Fibroblast of gingiva (primary cell): ENCODE measurements around the gene NTMT1.

Experiments
- DNase-seq: peaks from one replicate; pipeline ENCODE4 v3.0.0-alpha.2; 2011; ENCODE audit warnings: low read depth

NTMT1 gene

GRCh38 chr9:129637102-129637501 lies 11.1 kb downstream of the NTMT1 start:
- DNase-seq: no peak

GRCh38 chr9:129637673-129638439 lies 11.9 kb downstream of the NTMT1 start:
- no peak for DNase-seq

- DNase-seq: no peak
These were observed 13.2 kb downstream of the NTMT1 start for GRCh38 chr9:129639034-129639630.

GRCh38 chr9:129639756-129640085 lies 13.8 kb downstream of the NTMT1 start:
- no peak for DNase-seq

GRCh38 chr9:129640086-129640870 lies 14.3 kb downstream of the NTMT1 start:
- DNase-seq: peak; percentile 63

GRCh38 chr9:129640871-129641749 lies 15.1 kb downstream of the NTMT1 start:
- DNase-seq: no peak

- DNase-seq: peak; percentile 99
These were observed 16.0 kb downstream of the NTMT1 start, which contains the start of gene ASB6 for GRCh38 chr9:129641750-129642585. Gene ASB6 (minus strand): TSS chr9:129642151. CDS start chr9:129641999, 152 bp downstream.

DNA sequence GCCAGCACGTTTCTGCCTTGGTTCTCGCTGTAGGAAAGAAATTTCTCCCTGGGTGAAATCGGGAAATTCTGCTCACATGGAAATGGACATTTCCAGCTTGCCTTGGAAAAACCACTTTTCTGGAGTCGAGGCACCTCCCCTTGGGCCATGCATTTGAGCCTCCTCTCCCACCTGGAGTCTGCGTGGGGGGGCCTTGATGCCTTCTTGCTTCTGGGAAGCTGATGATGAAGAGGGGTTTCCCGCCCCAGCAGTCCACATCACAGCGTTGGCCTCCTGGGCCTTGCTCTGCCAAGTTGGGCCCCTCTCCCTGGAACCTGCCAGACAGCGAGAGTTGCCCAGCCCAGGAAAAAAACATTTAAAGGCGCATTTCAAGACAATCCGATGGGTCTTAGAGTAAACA lies 17.7 kb downstream of the NTMT1 start:
- DNase-seq: no peak

DNA sequence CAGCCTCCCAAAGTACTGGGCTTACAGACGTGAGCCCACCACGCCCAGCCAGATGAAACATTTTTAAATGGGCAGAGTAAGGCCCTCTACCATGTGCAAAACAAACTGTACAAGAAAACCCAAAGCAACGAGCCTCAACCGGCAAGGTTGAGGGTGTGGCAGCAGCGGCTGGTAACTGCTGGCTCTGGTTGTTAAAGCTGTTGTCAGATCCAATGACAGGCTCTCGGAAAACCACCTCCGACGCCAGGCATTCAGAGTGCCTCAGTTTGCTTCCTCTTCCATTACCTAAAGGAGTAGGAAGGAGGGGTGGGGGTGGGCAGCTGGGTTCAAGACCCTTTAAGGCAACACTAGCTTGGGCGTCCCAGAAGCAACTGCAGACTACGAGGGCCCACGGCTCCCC lies 18.4 kb downstream of the NTMT1 start:
- no peak for DNase-seq

DNA sequence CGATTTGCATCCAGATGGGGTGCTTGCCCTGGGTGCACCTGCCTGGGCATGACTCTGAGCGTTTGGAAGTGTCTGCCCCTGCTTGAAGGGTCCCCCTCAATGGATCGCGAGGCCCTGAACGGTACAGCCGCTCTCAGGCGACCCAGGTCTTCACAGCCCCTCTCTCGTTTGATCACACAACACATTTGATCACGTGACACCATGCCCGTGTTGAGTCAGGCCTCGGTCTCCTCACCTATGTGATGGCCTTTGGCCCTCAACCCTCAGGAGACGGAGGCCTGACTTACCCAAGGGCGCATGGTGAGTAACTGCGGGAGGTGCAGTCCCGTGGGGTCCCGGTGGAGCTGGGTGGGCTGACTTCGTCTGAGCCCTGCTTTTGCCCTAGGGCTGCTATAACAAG lies 18.9 kb downstream of the NTMT1 start:
- DNase-seq: no peak

DNA sequence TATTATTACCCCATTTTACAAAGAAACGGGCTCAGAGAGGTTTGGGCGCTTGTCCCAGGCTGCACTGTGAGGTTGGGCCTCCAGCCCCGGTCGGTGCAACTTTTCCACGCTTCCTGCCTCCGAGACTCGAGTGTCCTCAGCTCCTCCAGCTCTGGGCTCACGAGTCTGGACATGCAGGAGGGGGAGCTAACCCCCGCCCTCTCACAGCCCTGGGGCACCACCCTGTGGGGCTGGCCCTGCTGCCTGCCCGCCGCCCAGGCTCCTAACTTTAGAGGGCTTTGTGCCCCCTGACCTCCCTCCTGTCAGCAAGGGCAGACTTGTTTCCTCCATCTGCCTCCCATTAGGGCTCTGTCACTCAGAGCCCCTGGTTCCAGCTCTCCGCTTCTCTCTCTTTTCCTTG lies 20.3 kb downstream of the NTMT1 start:
- DNase-seq: no peak

DNA sequence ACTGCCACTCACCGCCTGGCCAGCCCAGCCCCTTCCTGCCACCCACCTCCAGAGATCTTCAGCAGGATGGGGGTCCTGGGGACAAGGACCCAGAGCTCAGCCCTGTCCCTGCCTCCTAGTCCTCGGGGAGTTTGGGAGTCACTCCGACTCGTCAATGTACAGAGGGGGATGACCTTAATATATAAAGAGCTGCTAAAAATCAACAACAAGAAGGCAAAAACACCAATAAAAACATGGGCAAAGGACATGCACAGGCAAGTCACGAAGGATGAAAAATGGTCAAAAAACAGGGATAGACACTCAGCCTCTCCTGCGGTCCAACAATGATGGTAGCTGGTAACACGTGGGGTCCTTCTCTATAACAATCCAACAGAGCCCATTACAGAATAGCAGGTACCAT lies 20.7 kb downstream of the NTMT1 start:
- no peak for DNase-seq

- no peak for DNase-seq
These were observed 21.7 kb downstream of the NTMT1 start for GRCh38 chr9:129647635-129648034.

DNA sequence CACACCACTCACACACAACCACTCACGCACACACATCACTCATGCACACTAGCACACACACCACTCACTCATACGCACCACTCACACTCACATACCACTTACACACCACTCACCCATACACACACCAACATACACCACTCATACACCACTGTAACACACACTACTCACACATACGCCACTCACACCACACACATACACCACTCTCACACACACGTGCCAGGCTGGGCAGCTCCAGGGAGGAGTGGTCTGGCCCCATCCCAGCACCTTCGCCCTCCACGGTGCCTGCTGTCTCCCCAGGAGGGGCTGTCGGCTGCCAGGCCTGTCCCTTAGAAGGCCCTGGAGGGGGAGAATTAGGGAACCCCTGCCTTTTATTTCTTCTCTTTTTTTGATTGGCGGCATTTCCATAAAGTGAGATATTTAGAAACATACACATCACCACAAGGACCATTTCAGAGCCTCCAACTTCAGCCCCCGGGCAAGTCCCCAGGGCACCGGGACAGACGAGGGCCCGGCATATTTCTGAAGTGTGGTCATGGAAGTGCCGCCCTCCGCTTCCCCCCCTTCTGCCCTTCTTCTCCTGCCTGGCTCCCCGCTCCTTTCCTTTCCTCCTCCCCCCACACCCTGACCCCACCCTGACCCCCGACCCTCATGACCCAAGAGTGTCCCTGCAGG lies 22.3 kb downstream of the NTMT1 start:
- DNase-seq: no peak

DNA sequence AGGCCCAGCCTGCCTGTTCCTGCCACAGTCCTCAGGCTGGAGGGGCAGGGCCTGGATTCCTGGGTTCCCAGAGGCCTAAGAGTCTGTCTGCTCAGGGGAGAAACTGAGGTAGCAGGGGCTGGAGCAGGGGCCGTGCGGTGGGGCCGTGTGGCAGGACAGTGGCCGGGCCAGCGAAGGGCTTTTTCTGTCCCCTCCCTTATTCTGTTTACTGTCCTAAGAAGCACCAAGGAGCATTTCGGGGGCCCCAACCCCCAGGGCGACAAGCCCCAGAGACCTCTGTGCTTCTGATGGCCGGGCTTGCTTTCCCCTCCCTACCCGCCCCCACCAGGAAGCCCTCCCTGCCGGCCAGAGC lies 22.8 kb downstream of the NTMT1 start:
- DNase-seq: no peak

- DNase-seq: peak; percentile 66
These were observed 24.0 kb downstream of the NTMT1 start for GRCh38 chr9:129649726-129650679.

DNA sequence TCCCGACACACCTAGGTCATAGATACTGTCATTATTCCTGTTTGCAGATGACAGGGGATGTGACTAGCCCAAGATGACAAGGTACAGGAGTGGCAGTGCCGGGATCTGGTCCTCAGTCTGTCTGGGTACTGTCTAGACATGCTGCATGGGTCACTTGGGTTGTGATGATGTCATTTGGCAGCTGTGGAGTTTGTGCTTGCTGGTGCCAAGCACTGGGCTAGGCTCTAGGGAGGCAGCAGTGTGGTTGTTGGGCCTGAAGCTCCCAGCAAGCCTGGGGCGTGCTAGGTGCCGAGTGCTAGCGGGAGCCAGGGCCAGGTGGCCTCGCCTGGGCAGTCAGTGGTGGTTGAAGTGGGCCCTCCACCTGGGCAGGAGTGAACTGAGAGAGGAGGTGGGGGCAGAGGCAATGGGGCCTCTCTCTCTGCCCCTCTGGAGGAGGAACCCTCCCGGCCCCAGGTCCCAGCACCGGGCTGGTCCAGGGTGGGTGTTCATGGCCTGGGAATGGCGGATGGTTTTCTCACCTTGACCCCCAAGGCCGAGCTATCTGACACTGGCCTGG lies 24.8 kb downstream of the NTMT1 start:
- no peak for DNase-seq

DNA sequence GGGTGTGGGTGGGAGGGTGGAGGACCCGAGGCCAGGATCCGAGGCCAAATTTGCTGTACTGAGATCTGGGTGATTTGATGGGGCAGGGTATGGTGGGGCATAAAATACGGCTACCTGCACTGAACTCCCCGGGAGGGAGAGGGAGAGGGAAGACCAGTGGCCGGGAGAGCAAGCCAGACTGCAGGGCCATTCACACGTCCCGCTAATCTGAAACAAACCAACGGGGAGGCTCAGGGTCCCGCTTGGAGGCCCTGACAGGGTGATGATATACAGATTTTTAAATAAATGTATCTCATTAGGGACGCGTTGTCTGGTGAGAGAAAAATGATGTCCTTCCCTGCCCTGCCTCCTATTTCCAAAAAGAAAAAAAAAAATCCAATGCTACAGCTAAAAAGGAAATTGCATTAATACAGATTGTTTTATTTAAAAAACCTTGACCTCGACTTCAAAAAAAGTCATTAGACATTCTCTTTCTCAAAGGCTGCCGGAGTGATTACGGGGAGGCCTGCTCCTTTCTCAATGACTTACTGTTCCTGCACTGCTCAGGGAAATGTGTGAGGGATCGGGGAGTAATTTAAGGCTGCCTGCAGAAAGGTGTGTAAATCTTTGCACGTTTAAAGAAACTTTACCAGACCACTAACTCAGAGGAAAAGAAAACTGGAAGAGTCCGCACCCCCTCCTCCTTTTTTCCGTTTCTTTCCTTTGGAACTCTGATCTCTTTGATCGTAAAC lies 28.0 kb downstream of the NTMT1 start:
- DNase-seq: no peak
